ENCODE results near the gene EPHA8.

EPHA8 gene

GRCh38 chr1:22646384-22646783, 83.1 kb downstream of the EPHA8 start:
- DNase-seq (ENCODE audit: low read depth), result no peak

GRCh38 chr1:22650089-22650693, 86.9 kb downstream of the EPHA8 start:
- no peak for DNase-seq (ENCODE audit: low read depth)

- no peak for DNase-seq (ENCODE audit: low read depth)
These were observed 88.9 kb downstream of the EPHA8 start for GRCh38 chr1:22651941-22652856.

- no peak for DNase-seq (ENCODE audit: low read depth)
These were observed 89.6 kb downstream of the EPHA8 start, which contains the start of gene C1QB for GRCh38 chr1:22652881-22653316. TSS of gene C1QB (plus strand) at chr1:22653236. CDS start at chr1:22659463, 6,227 bp downstream.
